NT2/D1 (cell line): ENCODE results near the gene RIC1.

Experiments
- DNase-seq: peaks from one replicate; pipeline ENCODE4 v3.0.0-alpha.2; 2011; ENCODE audit warnings: low read depth, low spot score
- H3K27me3 ChIP-seq: 2 replicates; pipeline ENCODE4 v1.6.0; 2011; ENCODE audit warnings: mild to moderate bottlenecking; ENCODE audit not compliant: insufficient read length, insufficient read depth
- H3K36me3 ChIP-seq: 2 replicates; pipeline ENCODE4 v1.6.1; 2011; ENCODE audit warnings: mild to moderate bottlenecking, low read length, mixed read lengths; ENCODE audit not compliant: insufficient read depth, insufficient read length
- H3K4me1 ChIP-seq: 2 replicates; pipeline ENCODE4 v1.5.1; 2011; ENCODE audit not compliant: insufficient read depth, insufficient read length
- H3K4me3 ChIP-seq: 2 replicates; pipeline ENCODE4 v1.5.1; 2011; ENCODE audit warnings: low read depth; ENCODE audit not compliant: insufficient read length
- H3K9ac ChIP-seq: 2 replicates; pipeline ENCODE4 v1.6.0; 2011; ENCODE audit warnings: low read depth; ENCODE audit not compliant: insufficient read length
- H3K9me3 ChIP-seq: 2 replicates; pipeline ENCODE4 v1.5.1; 2011; ENCODE audit warnings: mild to moderate bottlenecking, low read length; ENCODE audit not compliant: insufficient read depth
- SUZ12 ChIP-seq: IDR thresholded peaks from 2 replicates; pipeline ENCODE4 v1.6.1; 2011; ENCODE audit not compliant: insufficient read length, insufficient read depth; ENCODE audit errors: extremely low read depth
- YY1 ChIP-seq: IDR thresholded peaks from 2 replicates; pipeline ENCODE4 v1.6.1; 2011; ENCODE audit not compliant: insufficient read length, insufficient read depth
- ZNF274 ChIP-seq: IDR thresholded peaks from 2 replicates; pipeline ENCODE4 v1.6.1; 2011; ENCODE audit warnings: mild to moderate bottlenecking, low read depth, low read length

The RIC1 gene

GRCh38 chr9:5684101-5684500, 55.2 kb downstream of the RIC1 start:
- no peak for DNase-seq
- H3K27me3 ChIP-seq: no peaks in the 10 kb centered on the region
- H3K4me3 ChIP-seq: no peak overlapping the region
- no peak for TF ChIP-seq YY1
- TF ChIP-seq ZNF274: no peak
- no peak for TF ChIP-seq SUZ12
- peaks cover 10% of the 10 kb centered on the region; the same call in 1 of the 2 replicates for H3K9me3 ChIP-seq
- H3K36me3 ChIP-seq: no peaks in the 10 kb centered on the region
- H3K4me1 ChIP-seq: no peaks in the 10 kb centered on the region
- H3K9ac ChIP-seq: no peak overlapping the region

GRCh38 chr9:5688109-5688508, 59.2 kb downstream of the RIC1 start:
- no peak overlapping the region for H3K9ac ChIP-seq
- H3K9me3 ChIP-seq: peaks cover 10% of the 10 kb centered on the region; the same call in 1 of the 2 replicates
- H3K4me3 ChIP-seq: no peak overlapping the region
- H3K4me1 ChIP-seq: no peaks in the 10 kb centered on the region
- TF ChIP-seq YY1 (no peak), ZNF274 (no peak), SUZ12 (no peak)
- H3K36me3 ChIP-seq: no peaks in the 10 kb centered on the region
- DNase-seq: no peak
- no peaks in the 10 kb centered on the region for H3K27me3 ChIP-seq

- no peak for TF ChIP-seq ZNF274
- TF ChIP-seq YY1: no peak
- no peak for TF ChIP-seq SUZ12
- DNase-seq: no peak
- Histone ChIP-seq H3K36me3 (no peaks in the 10 kb centered on the region), H3K9me3 (no peaks in the 10 kb centered on the region), H3K27me3 (no peaks in the 10 kb centered on the region), H3K9ac (no peak overlapping the region), H3K4me3 (no peak overlapping the region), H3K4me1 (no peaks in the 10 kb centered on the region)
Measured at GRCh38 chr9:5690278-5690677, 61.4 kb downstream of the RIC1 start.

GRCh38 chr9:5695860-5696259, 67.0 kb downstream of the RIC1 start:
- no peak overlapping the region for H3K4me3 ChIP-seq
- H3K27me3 ChIP-seq: no peaks in the 10 kb centered on the region
- H3K9me3 ChIP-seq: no peaks in the 10 kb centered on the region
- TF ChIP-seq ZNF274 (no peak), YY1 (no peak), SUZ12 (no peak)
- H3K36me3 ChIP-seq: peaks cover 2% of the 10 kb centered on the region
- no peak overlapping the region for H3K9ac ChIP-seq
- no peaks in the 10 kb centered on the region for H3K4me1 ChIP-seq
- no peak for DNase-seq

- DNase-seq: no peak
- Histone ChIP-seq H3K27me3 (no peaks in the 10 kb centered on the region), H3K36me3 (peaks cover 2% of the 10 kb centered on the region), H3K4me3 (no peak overlapping the region), H3K4me1 (no peaks in the 10 kb centered on the region), H3K9ac (no peak overlapping the region), H3K9me3 (no peaks in the 10 kb centered on the region)
- TF ChIP-seq ZNF274: no peak
- no peak for TF ChIP-seq YY1
- no peak for TF ChIP-seq SUZ12
Measured at GRCh38 chr9:5696884-5697283, 68.0 kb downstream of the RIC1 start.

- H3K27me3 ChIP-seq: no peaks in the 10 kb centered on the region
- TF ChIP-seq SUZ12 (no peak), ZNF274 (no peak), YY1 (no peak)
- no peak overlapping the region for H3K4me3 ChIP-seq
- no peak for DNase-seq
- H3K9ac ChIP-seq: no peak overlapping the region
- peaks cover 2% of the 10 kb centered on the region for H3K36me3 ChIP-seq
- no peaks in the 10 kb centered on the region for H3K9me3 ChIP-seq
- H3K4me1 ChIP-seq: no peaks in the 10 kb centered on the region
Measured at GRCh38 chr9:5698004-5698403, 69.1 kb downstream of the RIC1 start.

- TF ChIP-seq SUZ12: no peak
- TF ChIP-seq YY1: no peak
- Histone ChIP-seq H3K9me3 (no peaks in the 10 kb centered on the region), H3K4me1 (no peaks in the 10 kb centered on the region), H3K27me3 (no peaks in the 10 kb centered on the region), H3K4me3 (no peak overlapping the region), H3K9ac (no peak overlapping the region), H3K36me3 (peaks cover 2% of the 10 kb centered on the region)
- no peak for DNase-seq
Measured at GRCh38 chr9:5698810-5699556, 70.1 kb downstream of the RIC1 start.
